ENCODE results near the gene NCF1. TPM values are rescaled to one million over a fixed set of nuclear protein-coding genes. Genes with fewer than 3 reads are reported as not detected.
"Not testable (repeated sequence)": the region's sequence is repeated elsewhere in the genome, so short reads cannot be mapped to it uniquely, and the experiment has no call there.

The NCF1 gene
- polyA plus RNA-seq, 3 donors, result 489 to 1,218 (median 508) TPM

DNA sequence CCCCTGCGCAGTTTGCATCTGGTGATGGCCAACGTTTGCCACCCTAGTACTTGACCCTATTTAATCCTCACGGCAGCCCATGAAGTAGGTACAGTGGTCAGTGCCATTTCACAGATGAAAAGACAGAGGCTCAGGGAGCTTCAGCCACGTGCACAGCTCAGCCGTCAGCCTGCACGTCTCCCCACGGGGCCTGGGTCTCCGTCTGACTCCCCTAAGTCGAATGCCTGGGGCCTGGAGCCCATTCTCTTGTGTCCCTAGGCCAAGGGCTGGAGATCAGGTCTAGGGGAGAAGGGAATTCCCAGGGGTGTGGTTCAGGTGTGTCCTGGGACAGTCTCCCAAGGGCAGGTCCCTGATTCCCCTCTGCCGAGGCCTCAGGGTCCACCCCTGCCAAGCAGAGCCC lies 6.8 kb upstream of the NCF1 start:
- H3K9me3 ChIP-seq (replicated peaks in 1 of 2; ENCODE audit: control insufficient read depth in 1 of 2, insufficient read depth in 1 of 2, low read length in 2 of 2); H3K27ac ChIP-seq (ENCODE audit: low read depth in 1 of 2, low read length in 2 of 2); H3K4me3 ChIP-seq (replicated peaks in 1 of 3; ENCODE audit: low read depth in 2 of 3, low read length in 3 of 3); intact Hi-C loops (cut with micrococcal nuclease); H3K36me3 Mint-ChIP-seq; H3K79me2 ChIP-seq (ENCODE audit: insufficient read depth, low read length); H3K9me3 Mint-ChIP-seq; H3K27me3 ChIP-seq (ENCODE audit: control insufficient read depth in 2 of 2, insufficient read depth in 2 of 2, low read length in 2 of 2); H3K36me3 ChIP-seq (replicated peaks in 1 of 2; ENCODE audit: control insufficient read depth in 1 of 2, insufficient read depth in 2 of 2, low read length in 2 of 2); H3K4me1 Mint-ChIP-seq; H4K20me1 ChIP-seq (ENCODE audit: insufficient read depth, low read length); H3K4me3 Mint-ChIP-seq; H3K9ac ChIP-seq (ENCODE audit: insufficient read depth, low read length, poor library complexity, severe bottlenecking); H3K4me2 ChIP-seq (replicated peaks; ENCODE audit: extremely low read depth, low read length, poor library complexity, severe bottlenecking); H3K27me3 Mint-ChIP-seq (ENCODE audit: low read depth in 3 of 3); DNase-seq; H2AFZ ChIP-seq (ENCODE audit: insufficient read depth, low read depth, low read length, poor library complexity, severe bottlenecking): not testable (repeated sequence)
- 100% methylated on average over 2 of the region's 10 CpGs for WGBS (ENCODE audit: insufficient coverage)
- H3K27ac Mint-ChIP-seq, result peak overlapping the region in 4 of 7 donors; percentile 33 to 83 (median 60)
- peaks cover 9 to 13% of the 10 kb centered on the region in 2 donors for H3K4me1 ChIP-seq (ENCODE audit: control insufficient read depth in 1 of 2, insufficient read depth in 2 of 2, low read length in 2 of 2)

DNA sequence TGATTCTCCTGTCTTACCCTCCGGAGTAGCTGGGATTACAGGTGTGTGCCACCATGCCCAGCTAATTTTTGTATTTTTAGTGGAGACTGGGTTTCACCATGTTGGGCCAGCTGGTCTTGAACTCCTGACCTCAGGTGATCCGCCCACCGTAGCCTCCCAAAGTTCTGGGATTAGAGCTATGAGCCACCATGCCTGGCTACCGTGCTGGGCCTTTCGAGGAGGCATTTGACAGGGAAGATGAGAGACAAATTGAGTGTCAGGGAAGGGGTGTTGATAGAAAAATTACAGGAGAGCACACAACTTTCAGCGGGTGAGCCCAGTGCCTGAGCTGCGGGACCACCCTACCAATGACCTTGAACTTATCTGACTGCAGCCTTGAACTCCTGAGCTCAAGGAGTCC lies 3.7 kb upstream of the NCF1 start:
- H3K9ac ChIP-seq (ENCODE audit: insufficient read depth, low read length, poor library complexity, severe bottlenecking); H3K27ac ChIP-seq (ENCODE audit: low read depth in 1 of 2, low read length in 2 of 2); H3K27ac Mint-ChIP-seq; intact Hi-C loops (cut with micrococcal nuclease); H3K36me3 ChIP-seq (replicated peaks in 1 of 2; ENCODE audit: control insufficient read depth in 1 of 2, insufficient read depth in 2 of 2, low read length in 2 of 2); H3K9me3 Mint-ChIP-seq; H3K9me3 ChIP-seq (replicated peaks in 1 of 2; ENCODE audit: control insufficient read depth in 1 of 2, insufficient read depth in 1 of 2, low read length in 2 of 2); H3K4me3 Mint-ChIP-seq; H3K4me2 ChIP-seq (replicated peaks; ENCODE audit: extremely low read depth, low read length, poor library complexity, severe bottlenecking); DNase-seq; H3K4me3 ChIP-seq (replicated peaks in 1 of 3; ENCODE audit: low read depth in 2 of 3, low read length in 3 of 3); H4K20me1 ChIP-seq (ENCODE audit: insufficient read depth, low read length); H3K79me2 ChIP-seq (ENCODE audit: insufficient read depth, low read length); H3K27me3 Mint-ChIP-seq (ENCODE audit: low read depth in 3 of 3); H3K27me3 ChIP-seq (ENCODE audit: control insufficient read depth in 2 of 2, insufficient read depth in 2 of 2, low read length in 2 of 2); H3K4me1 Mint-ChIP-seq; H2AFZ ChIP-seq (ENCODE audit: insufficient read depth, low read depth, low read length, poor library complexity, severe bottlenecking); H3K36me3 Mint-ChIP-seq: not testable (repeated sequence)
- peaks cover 9 to 13% of the 10 kb centered on the region in 2 donors for H3K4me1 ChIP-seq (ENCODE audit: control insufficient read depth in 1 of 2, insufficient read depth in 2 of 2, low read length in 2 of 2)
- no CpG with 5 or more reads among the region's 7 CpGs for WGBS (ENCODE audit: insufficient coverage)

- H3K27ac Mint-ChIP-seq, H3K36me3 Mint-ChIP-seq: not testable (repeated sequence)
These were observed 1.7 kb upstream of the NCF1 start for GRCh38 chr7:74772093-74772492.

DNA sequence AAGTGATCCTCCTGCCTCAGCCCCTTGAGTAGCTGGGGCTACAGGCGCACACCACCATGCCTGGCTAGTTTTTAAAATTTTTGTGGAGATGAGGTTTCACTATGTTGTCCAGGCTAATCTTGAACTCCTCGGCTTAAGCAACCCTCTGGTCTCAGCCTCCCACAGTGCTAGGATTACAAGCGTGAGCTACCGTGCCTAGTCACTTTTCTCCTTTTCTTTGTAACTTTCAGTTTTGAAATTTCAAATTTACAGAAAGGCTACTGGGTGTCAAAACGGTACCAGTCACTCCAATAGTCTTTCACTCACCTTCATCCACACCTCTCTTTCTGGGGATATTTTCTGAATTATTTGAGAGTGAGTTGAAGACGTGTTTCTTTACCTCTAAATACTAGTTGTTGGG lies 1.3 kb downstream of the NCF1 start:
- H3K4me3 Mint-ChIP-seq; H3K27ac ChIP-seq (ENCODE audit: low read depth in 1 of 2, low read length in 2 of 2); H3K79me2 ChIP-seq (ENCODE audit: insufficient read depth, low read length); H3K27ac Mint-ChIP-seq; H2AFZ ChIP-seq (ENCODE audit: insufficient read depth, low read depth, low read length, poor library complexity, severe bottlenecking); intact Hi-C loops (cut with micrococcal nuclease); H3K9me3 ChIP-seq (replicated peaks in 1 of 2; ENCODE audit: control insufficient read depth in 1 of 2, insufficient read depth in 1 of 2, low read length in 2 of 2); DNase-seq; H3K27me3 ChIP-seq (ENCODE audit: control insufficient read depth in 2 of 2, insufficient read depth in 2 of 2, low read length in 2 of 2); H3K4me3 ChIP-seq (replicated peaks in 1 of 3; ENCODE audit: low read depth in 2 of 3, low read length in 3 of 3); H3K4me1 ChIP-seq (ENCODE audit: control insufficient read depth in 1 of 2, insufficient read depth in 2 of 2, low read length in 2 of 2); H3K36me3 Mint-ChIP-seq; H3K4me1 Mint-ChIP-seq; H3K27me3 Mint-ChIP-seq (ENCODE audit: low read depth in 3 of 3); H4K20me1 ChIP-seq (ENCODE audit: insufficient read depth, low read length); H3K4me2 ChIP-seq (replicated peaks; ENCODE audit: extremely low read depth, low read length, poor library complexity, severe bottlenecking); H3K9me3 Mint-ChIP-seq; H3K36me3 ChIP-seq (replicated peaks in 1 of 2; ENCODE audit: control insufficient read depth in 1 of 2, insufficient read depth in 2 of 2, low read length in 2 of 2); H3K9ac ChIP-seq (ENCODE audit: insufficient read depth, low read length, poor library complexity, severe bottlenecking): not testable (repeated sequence)
- WGBS (ENCODE audit: insufficient coverage), result no CpG with 5 or more reads among the region's 6 CpGs

More at GRCh38 chr7:74772093-74772492, 1.7 kb upstream of the NCF1 start:
- H3K27me3 ChIP-seq (ENCODE audit: control insufficient read depth in 2 of 2, insufficient read depth in 2 of 2, low read length in 2 of 2); H3K9me3 Mint-ChIP-seq; intact Hi-C loops (cut with micrococcal nuclease); H3K4me3 Mint-ChIP-seq; H4K20me1 ChIP-seq (ENCODE audit: insufficient read depth, low read length); H2AFZ ChIP-seq (ENCODE audit: insufficient read depth, low read depth, low read length, poor library complexity, severe bottlenecking); H3K79me2 ChIP-seq (ENCODE audit: insufficient read depth, low read length); H3K4me1 Mint-ChIP-seq; H3K4me3 ChIP-seq (replicated peaks in 1 of 3; ENCODE audit: low read depth in 2 of 3, low read length in 3 of 3); H3K9me3 ChIP-seq (replicated peaks in 1 of 2; ENCODE audit: control insufficient read depth in 1 of 2, insufficient read depth in 1 of 2, low read length in 2 of 2); H3K27ac ChIP-seq (ENCODE audit: low read depth in 1 of 2, low read length in 2 of 2); H3K36me3 ChIP-seq (replicated peaks in 1 of 2; ENCODE audit: control insufficient read depth in 1 of 2, insufficient read depth in 2 of 2, low read length in 2 of 2); DNase-seq; H3K9ac ChIP-seq (ENCODE audit: insufficient read depth, low read length, poor library complexity, severe bottlenecking); H3K4me1 ChIP-seq (ENCODE audit: control insufficient read depth in 1 of 2, insufficient read depth in 2 of 2, low read length in 2 of 2); H3K27me3 Mint-ChIP-seq (ENCODE audit: low read depth in 3 of 3); H3K4me2 ChIP-seq (replicated peaks; ENCODE audit: extremely low read depth, low read length, poor library complexity, severe bottlenecking): not testable (repeated sequence)
- WGBS (ENCODE audit: insufficient coverage), result 100% methylated on average over 1 of the region's 6 CpGs
